HL-60 (cell line): ENCODE data around the gene STAB2.

Source experiments
- GABPA ChIP-seq: IDR thresholded peaks from 2 replicates; pipeline ENCODE4 v1.6.1; 2012; ENCODE audit warnings: low read depth
- POLR2AphosphoS5 ChIP-seq: IDR thresholded peaks from 2 replicates; pipeline ENCODE4 v1.6.1; 2012; ENCODE audit warnings: low read depth
- TF ChIP-seq, protein P1 (sequence below): IDR thresholded peaks from one replicate; pipeline ENCODE4 v1.5.1; 2011; ENCODE audit warnings: low read length, control low read depth, inconsistent platforms; ENCODE audit not compliant: insufficient read depth
- TF ChIP-seq, protein P2 (sequence below): IDR thresholded peaks from 2 replicates; pipeline ENCODE4 v1.6.1; 2012; ENCODE audit warnings: low read depth; ENCODE audit not compliant: insufficient replicate concordance

DNA sequence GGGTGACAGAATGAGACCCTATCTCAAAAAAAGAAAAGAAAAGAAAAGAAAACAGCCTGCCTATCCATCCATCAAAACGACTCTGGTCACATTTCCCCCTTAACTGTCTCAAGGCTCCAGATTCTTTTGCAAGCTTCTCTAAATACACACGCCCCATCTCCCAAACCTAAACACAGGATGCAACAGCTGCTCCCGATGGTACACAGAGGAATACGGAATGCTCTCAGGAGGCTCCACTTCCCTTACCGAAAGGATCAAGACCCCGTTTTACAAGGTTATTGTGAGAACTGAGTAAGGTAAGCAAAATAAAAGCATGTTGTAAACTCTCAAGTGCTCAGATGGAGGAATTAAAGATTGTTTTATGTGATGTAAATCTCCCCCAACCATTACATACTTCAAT, 191.7 kb downstream of the STAB2 start:
- TF ChIP-seq, protein P1, sequence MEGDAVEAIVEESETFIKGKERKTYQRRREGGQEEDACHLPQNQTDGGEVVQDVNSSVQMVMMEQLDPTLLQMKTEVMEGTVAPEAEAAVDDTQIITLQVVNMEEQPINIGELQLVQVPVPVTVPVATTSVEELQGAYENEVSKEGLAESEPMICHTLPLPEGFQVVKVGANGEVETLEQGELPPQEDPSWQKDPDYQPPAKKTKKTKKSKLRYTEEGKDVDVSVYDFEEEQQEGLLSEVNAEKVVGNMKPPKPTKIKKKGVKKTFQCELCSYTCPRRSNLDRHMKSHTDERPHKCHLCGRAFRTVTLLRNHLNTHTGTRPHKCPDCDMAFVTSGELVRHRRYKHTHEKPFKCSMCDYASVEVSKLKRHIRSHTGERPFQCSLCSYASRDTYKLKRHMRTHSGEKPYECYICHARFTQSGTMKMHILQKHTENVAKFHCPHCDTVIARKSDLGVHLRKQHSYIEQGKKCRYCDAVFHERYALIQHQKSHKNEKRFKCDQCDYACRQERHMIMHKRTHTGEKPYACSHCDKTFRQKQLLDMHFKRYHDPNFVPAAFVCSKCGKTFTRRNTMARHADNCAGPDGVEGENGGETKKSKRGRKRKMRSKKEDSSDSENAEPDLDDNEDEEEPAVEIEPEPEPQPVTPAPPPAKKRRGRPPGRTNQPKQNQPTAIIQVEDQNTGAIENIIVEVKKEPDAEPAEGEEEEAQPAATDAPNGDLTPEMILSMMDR, result no peak
- TF ChIP-seq, protein P2, sequence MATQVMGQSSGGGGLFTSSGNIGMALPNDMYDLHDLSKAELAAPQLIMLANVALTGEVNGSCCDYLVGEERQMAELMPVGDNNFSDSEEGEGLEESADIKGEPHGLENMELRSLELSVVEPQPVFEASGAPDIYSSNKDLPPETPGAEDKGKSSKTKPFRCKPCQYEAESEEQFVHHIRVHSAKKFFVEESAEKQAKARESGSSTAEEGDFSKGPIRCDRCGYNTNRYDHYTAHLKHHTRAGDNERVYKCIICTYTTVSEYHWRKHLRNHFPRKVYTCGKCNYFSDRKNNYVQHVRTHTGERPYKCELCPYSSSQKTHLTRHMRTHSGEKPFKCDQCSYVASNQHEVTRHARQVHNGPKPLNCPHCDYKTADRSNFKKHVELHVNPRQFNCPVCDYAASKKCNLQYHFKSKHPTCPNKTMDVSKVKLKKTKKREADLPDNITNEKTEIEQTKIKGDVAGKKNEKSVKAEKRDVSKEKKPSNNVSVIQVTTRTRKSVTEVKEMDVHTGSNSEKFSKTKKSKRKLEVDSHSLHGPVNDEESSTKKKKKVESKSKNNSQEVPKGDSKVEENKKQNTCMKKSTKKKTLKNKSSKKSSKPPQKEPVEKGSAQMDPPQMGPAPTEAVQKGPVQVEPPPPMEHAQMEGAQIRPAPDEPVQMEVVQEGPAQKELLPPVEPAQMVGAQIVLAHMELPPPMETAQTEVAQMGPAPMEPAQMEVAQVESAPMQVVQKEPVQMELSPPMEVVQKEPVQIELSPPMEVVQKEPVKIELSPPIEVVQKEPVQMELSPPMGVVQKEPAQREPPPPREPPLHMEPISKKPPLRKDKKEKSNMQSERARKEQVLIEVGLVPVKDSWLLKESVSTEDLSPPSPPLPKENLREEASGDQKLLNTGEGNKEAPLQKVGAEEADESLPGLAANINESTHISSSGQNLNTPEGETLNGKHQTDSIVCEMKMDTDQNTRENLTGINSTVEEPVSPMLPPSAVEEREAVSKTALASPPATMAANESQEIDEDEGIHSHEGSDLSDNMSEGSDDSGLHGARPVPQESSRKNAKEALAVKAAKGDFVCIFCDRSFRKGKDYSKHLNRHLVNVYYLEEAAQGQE, result no peak
- TF ChIP-seq GABPA (no peak), POLR2AphosphoS5 (no peak)
